HG03064 (cell line): Measurements from ENCODE around the gene RELL1.
A peak's percentile ranks its signal among the peaks of the same experiment; 100 is the strongest.

Source experiments
- ATAC-seq: cut with Tn5 transposase; IDR thresholded peaks from one replicate; pipeline ENCODE4 v1.9.1; 2021; ENCODE audit warnings: low read depth; ENCODE audit not compliant: unreplicated experiment

RELL1 gene, protein sequence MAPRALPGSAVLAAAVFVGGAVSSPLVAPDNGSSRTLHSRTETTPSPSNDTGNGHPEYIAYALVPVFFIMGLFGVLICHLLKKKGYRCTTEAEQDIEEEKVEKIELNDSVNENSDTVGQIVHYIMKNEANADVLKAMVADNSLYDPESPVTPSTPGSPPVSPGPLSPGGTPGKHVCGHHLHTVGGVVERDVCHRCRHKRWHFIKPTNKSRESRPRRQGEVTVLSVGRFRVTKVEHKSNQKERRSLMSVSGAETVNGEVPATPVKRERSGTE

GRCh38 chr4:37686373-37687193, at the start of gene RELL1:
Gene RELL1, minus strand, starts transcription at chr4:37686376. Its CDS starts 89 bp downstream, at chr4:37686287.
- peak; percentile 78 for ATAC-seq

GRCh38 chr4:37735578-37735977, 49.4 kb upstream of the RELL1 start:
- no peak for ATAC-seq

GRCh38 chr4:37734989-37735388, 48.8 kb upstream of the RELL1 start:
- no peak for ATAC-seq

DNA sequence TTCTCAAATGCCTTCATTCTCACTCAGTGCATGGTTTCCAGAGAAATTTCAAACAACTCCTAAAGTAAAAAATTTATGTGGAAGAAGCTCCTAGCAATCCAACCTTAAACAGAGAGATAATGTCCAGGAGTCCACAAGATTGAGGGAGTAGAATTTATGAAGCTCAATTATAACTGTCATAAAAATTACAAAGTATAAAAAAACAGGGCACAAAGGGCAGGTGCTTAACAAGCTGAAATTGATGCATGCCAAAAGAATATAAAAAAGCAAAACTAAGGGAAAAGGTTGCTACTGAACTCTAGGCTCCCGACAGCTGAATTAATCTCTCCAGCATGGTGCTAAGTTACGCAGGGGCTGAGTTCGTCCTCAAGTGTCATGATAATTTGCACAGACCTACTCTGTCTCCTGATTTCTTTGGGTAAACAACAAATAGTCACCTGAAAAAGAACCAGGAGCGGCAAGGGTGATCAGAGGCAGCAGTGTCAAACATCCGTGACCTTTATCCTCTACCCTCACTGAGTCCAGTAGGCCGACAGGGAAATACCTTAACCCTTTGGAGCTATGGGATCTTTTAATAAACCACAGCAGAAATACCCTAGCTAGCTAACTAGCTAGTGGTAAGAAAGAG, 47.2 kb upstream of the RELL1 start:
- ATAC-seq: no peak

- ATAC-seq: no peak
These were observed 46.5 kb upstream of the RELL1 start for GRCh38 chr4:37732526-37733186.

GRCh38 chr4:37729649-37730004, 43.5 kb upstream of the RELL1 start:
- ATAC-seq: no peak

- no peak for ATAC-seq
These were observed 41.9 kb upstream of the RELL1 start for GRCh38 chr4:37728064-37728463.

DNA sequence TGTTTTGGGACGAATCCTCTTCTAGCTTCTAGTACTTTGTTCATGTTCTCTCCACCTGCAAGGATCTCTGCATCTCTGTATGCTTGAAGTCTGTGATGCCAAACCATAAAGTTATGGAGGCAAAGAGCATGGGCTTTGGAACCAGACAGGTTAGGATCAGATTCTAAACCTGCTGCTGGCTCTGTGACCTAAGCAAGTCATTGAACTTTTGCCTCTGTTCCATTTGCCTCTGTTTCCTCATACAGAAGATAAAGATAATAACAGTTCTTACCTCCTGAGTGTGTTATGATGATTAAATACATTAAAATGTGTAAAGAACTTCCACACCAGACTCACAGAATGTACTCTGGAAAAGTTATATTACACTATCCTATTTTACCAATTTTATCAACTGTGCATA, 41.5 kb upstream of the RELL1 start:
- ATAC-seq: no peak

DNA sequence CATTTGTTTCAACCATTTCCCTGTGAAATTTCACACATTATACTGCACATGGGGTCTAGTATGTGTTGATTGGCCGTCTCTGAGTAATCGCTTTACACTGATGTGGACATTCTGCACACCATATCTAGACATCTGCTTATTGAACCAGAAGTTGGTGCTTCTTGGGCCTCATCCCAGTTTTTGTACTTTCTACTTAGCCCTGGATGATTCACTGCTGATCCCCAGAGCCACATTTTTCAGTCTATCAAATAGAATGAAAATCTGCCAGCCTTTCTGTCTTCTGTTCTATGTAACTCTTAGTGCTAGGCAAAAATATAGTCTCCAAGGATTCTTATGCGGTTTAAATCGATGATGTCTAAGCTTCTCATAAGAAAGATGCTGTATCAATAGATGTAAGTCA, 40.5 kb upstream of the RELL1 start:
- ATAC-seq: no peak

DNA sequence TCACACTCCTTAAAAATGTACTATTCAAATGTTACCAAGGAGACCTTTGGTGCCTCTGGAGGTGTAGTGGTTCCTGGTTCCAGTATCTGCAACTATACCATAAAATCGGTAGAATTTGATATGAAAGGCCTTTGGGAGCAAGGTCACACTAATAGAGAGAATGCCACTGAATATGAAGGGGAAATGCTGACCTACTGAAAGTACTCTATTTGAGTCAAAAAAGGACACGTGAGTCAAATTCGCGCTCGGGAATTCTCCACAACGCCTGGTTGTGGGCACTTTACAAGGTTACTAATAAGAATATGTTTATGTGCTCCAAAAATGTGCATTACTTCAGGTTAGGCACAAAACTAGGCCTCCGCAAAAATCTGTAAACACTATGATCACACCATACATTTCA, 39.5 kb upstream of the RELL1 start:
- no peak for ATAC-seq

DNA sequence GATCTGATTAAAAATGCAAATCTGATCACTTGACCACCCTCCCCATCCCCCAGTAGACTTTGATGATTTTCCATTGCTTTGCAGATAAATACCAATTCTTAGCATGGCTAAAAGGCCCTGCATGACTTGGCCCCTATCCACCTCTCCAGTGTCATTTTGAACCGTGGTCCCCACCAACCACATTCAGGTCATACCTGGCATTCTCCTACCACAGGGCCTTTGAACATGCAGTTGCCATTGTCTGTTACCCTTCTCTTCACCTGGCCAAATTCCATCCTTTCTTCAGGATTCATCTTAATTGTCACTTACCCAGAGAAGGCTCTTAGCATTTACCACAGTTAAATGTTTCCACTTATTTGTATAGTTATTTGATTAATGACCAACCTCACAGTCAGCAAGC, 36.9 kb upstream of the RELL1 start:
- ATAC-seq: no peak

- ATAC-seq: no peak
These were observed 35.9 kb upstream of the RELL1 start for GRCh38 chr4:37721995-37722638.

GRCh38 chr4:37719021-37719420, 32.8 kb upstream of the RELL1 start:
- ATAC-seq: no peak

DNA sequence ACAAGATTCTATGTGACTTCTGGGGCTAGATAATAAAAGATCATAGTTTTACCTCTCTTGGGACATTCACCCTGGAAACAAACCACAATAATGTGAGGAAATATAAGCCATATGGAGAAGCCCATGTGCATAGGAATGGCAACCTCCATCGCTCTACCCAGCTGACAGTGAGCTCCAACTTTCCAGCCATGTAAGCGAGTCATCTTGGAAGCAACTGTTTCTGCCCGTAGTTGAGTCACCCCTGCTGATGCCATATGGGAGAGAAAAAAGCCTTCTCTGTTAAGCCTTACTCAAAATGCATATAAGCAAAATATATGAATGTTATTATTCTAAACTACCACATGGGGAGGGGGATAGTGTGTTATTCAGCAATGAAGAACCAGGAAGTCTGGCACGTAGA, 31.4 kb upstream of the RELL1 start:
- no peak for ATAC-seq

DNA sequence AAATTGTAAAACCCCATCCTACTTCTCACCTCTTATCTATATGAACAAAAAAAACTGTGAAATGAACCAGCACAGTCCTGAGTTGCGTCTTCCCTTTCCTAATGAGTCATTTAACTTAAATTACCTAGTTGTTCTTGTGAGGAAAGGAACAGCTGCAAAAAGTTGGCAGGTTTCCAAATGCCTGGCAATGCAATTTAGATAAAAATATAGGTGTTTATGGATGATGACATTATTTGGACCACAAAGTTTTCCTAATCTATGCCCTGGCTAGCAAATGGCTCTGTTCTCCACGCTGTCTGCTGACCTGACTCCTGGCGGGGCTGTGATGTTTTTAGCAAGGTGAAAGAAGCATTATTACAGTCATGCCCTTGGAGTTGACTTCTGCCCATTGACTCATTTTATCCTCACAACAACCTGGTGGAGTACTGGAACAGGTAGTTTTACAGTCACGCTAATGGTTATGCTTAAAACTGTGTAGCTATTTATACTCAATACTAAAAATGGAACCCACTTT, 29.8 kb upstream of the RELL1 start:
- peak; percentile 88 for ATAC-seq

DNA sequence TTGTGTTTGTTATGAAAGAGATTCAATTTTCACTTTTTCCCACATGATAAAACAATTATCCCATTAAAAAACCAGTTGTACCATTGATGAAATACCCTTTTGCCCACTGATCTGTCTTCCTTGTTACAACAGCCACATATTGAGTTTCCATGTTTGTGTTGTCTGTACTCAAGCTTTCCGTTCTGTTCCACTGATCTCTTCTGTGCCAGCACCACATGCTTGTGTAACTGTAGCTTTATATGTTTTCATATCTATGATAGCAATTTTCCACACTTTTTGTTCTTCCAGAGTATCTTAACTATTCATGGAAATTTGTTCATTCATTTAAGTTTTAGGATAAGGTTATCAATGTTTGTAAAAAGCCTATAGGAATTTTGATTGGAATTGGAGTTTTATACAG, 24.3 kb upstream of the RELL1 start:
- ATAC-seq: no peak

DNA sequence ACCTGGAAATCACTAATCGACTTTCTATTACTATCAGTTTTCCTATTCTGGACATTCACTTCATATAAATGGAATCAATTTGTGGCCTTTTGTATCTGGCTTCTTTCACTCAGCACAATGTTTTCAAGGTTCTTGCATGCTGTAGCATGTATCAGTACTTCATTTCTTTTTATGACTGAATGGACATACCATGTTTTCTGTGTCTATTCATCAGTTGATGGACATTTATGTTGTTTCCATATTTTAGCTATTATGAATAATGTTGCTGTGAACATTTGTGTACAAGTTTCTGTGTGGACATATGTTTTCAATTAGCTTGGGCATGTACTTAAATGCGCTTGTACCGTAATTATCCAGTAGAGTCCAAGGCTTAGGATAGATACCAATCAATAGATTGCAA, 19.9 kb upstream of the RELL1 start:
- ATAC-seq: no peak

DNA sequence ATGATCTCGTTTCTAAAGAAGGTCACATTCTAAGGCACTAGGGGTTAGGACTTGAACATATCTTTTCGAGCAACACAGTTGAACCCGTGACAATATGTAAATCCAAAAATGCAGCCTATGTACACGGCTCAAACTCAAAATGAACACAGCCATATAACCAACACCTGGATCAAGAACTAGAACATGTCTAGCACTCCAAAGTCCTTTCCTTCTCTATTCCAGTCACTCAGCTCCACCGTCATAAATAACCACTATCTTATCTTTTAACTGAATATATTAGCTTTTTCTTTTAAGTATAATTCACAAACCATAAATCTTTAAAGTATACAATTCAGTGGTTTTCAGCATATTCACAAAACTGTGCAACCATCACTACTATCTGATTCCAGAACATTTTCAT, 19.4 kb upstream of the RELL1 start:
- no peak for ATAC-seq

DNA sequence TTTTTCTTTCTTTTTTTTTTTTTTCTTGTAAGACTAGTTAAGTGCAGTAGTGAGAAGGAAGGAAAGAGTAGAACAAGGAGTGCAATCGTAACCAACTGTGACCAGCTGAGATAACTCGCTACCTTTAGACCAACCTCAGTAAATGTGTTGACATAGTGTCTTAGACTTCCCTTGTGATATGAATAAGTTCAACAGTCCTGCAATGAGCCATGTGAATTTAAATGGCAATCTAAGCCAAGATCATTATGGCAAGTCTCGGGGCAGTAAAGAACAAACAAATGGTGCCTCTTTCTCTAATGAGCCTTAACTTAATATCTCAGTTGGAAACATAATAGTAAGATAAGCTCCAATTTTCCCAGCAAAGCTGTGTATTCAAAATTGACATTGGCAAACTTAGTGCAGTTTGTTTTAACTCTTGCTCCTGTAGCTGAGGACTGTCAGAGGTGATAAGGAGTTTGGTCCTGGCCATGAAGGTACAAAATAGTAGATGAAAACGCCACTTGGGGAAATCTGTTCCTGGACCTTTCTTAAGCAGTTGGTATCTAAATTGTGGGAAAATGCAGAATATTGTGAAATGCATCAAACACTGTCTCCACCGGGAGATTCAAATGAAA, 13.8 kb upstream of the RELL1 start:
- no peak for ATAC-seq

DNA sequence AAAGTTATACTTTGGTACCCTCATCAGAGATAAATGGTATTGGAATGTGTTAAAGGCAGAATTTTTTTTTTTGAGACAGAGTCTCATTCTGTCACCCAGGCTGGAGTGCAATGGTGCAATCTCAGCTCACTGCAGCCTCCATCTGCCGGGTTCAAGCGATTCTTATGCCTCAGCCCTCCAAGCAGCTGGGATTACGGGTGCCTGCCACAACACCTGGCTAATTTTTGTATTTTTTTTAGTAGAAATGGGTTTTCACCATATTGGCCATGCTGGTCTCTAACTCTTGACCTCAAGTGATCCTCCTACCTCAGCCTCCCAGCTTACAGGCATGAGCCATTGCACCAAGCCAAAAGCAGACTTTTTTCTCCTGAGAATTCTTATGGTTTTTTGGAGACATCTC, 11.4 kb upstream of the RELL1 start:
- no peak for ATAC-seq
